Ectodermal cell (in vitro differentiated cells): ENCODE measurements around the gene CROCC2.

ENCODE experiments used
- H3K27ac ChIP-seq: 2 replicates; pipeline ENCODE4 v1.7.0; 2013; ENCODE audit warnings: mild to moderate bottlenecking, low read depth, low read length; ENCODE audit not compliant: insufficient read depth, poor library complexity, severe bottlenecking
- H3K27me3 ChIP-seq: 2 replicates; pipeline ENCODE4 v1.7.0; 2013; ENCODE audit warnings: mild to moderate bottlenecking, low read length; ENCODE audit not compliant: insufficient read depth, control insufficient read depth, poor library complexity, severe bottlenecking
- H3K36me3 ChIP-seq: one replicate; pipeline ENCODE4 v1.7.0; 2013; ENCODE audit warnings: low read length; ENCODE audit not compliant: control insufficient read depth, insufficient read depth
- H3K4me1 ChIP-seq: one replicate; pipeline ENCODE4 v1.7.0; 2013; ENCODE audit warnings: low read length; ENCODE audit not compliant: control insufficient read depth, insufficient read depth
- H3K4me3 ChIP-seq: 2 replicates; pipeline ENCODE4 v1.7.0; 2013; ENCODE audit warnings: low read depth, low read length, control low read depth; ENCODE audit not compliant: insufficient read depth
- H3K9me3 ChIP-seq: 2 replicates; pipeline ENCODE4 v1.7.0; 2013; ENCODE audit warnings: mild to moderate bottlenecking, low read length, moderate library complexity; ENCODE audit not compliant: control insufficient read depth
- WGBS, 2 experiments: methylation state at CpG; one replicate each; pipeline ENCODE4 v1.1.7; 2013; ENCODE audit warnings: missing lambda C conversion rate in 2 of 2; 5-methylcytosine and 5-hydroxymethylcytosine counted together

Gene CROCC2

GRCh38 chr2:240886678-240887609, 19.2 kb upstream of the CROCC2 start:
- no peaks in the 10 kb centered on the region for H3K36me3 ChIP-seq
- WGBS, 2 experiments, result 87 to 88% methylated on average over 18 of the region's 18 CpGs
- no peak overlapping the region for H3K4me3 ChIP-seq
- no peaks in the 10 kb centered on the region for H3K27me3 ChIP-seq
- H3K9me3 ChIP-seq, result no peaks in the 10 kb centered on the region
- no peaks in the 10 kb centered on the region for H3K4me1 ChIP-seq
- H3K27ac ChIP-seq, result no peak overlapping the region

GRCh38 chr2:240887631-240888030, 18.5 kb upstream of the CROCC2 start:
- WGBS, 2 experiments, result 86 to 90% methylated on average over 4 of the region's 4 CpGs
- H3K9me3 ChIP-seq, result no peaks in the 10 kb centered on the region

GRCh38 chr2:240888130-240888889, 17.8 kb upstream of the CROCC2 start:
- no peak overlapping the region for H3K4me3 ChIP-seq
- H3K27me3 ChIP-seq, result no peaks in the 10 kb centered on the region
- no peaks in the 10 kb centered on the region for H3K36me3 ChIP-seq
- H3K9me3 ChIP-seq, result no peaks in the 10 kb centered on the region
- H3K4me1 ChIP-seq, result no peaks in the 10 kb centered on the region
- WGBS, 2 experiments, result 93% methylated on average over 36 to 37 of the region's 37 CpGs
- no peak overlapping the region for H3K27ac ChIP-seq

More at GRCh38 chr2:240887631-240888030, 18.5 kb upstream of the CROCC2 start:
- Histone ChIP-seq H3K36me3 (no peaks in the 10 kb centered on the region), H3K27me3 (no peaks in the 10 kb centered on the region), H3K4me1 (no peaks in the 10 kb centered on the region), H3K4me3 (no peak overlapping the region), H3K27ac (no peak overlapping the region)

GRCh38 chr2:240888890-240889573, 17.1 kb upstream of the CROCC2 start:
- no peaks in the 10 kb centered on the region for H3K4me1 ChIP-seq
- H3K27me3 ChIP-seq, result no peaks in the 10 kb centered on the region
- no peaks in the 10 kb centered on the region for H3K36me3 ChIP-seq
- no peak overlapping the region for H3K4me3 ChIP-seq
- no peak overlapping the region for H3K27ac ChIP-seq
- H3K9me3 ChIP-seq, result no peaks in the 10 kb centered on the region
- WGBS, 2 experiments, result 90% methylated on average over 11 of the region's 11 CpGs

- Histone ChIP-seq H3K4me3 (no peak overlapping the region), H3K9me3 (no peaks in the 10 kb centered on the region), H3K36me3 (no peaks in the 10 kb centered on the region), H3K4me1 (no peaks in the 10 kb centered on the region), H3K27me3 (no peaks in the 10 kb centered on the region), H3K27ac (no peak overlapping the region)
- WGBS, 2 experiments, result 95% methylated on average over 38 of the region's 38 CpGs
Observed at GRCh38 chr2:240889601-240890560, 16.3 kb upstream of the CROCC2 start.

GRCh38 chr2:240890691-240891090, 15.4 kb upstream of the CROCC2 start:
- no peak overlapping the region for H3K4me3 ChIP-seq
- no peaks in the 10 kb centered on the region for H3K36me3 ChIP-seq
- H3K27ac ChIP-seq, result no peak overlapping the region
- no peaks in the 10 kb centered on the region for H3K9me3 ChIP-seq
- H3K4me1 ChIP-seq, result no peaks in the 10 kb centered on the region
- 91 to 95% methylated on average over 14 of the region's 14 CpGs for WGBS, 2 experiments
- no peaks in the 10 kb centered on the region for H3K27me3 ChIP-seq

GRCh38 chr2:240891492-240892340, 14.4 kb upstream of the CROCC2 start:
- H3K27ac ChIP-seq, result no peak overlapping the region
- 90 to 91% methylated on average over 19 to 20 of the region's 20 CpGs for WGBS, 2 experiments
- H3K27me3 ChIP-seq, result no peaks in the 10 kb centered on the region
- no peaks in the 10 kb centered on the region for H3K36me3 ChIP-seq
- no peak overlapping the region for H3K4me3 ChIP-seq
- H3K9me3 ChIP-seq, result no peaks in the 10 kb centered on the region
- H3K4me1 ChIP-seq, result no peaks in the 10 kb centered on the region

- H3K36me3 ChIP-seq, result no peaks in the 10 kb centered on the region
- H3K27me3 ChIP-seq, result no peaks in the 10 kb centered on the region
- WGBS, 2 experiments, result 79 to 81% methylated on average over 9 of the region's 9 CpGs
- H3K27ac ChIP-seq, result no peak overlapping the region
- no peaks in the 10 kb centered on the region for H3K4me1 ChIP-seq
- H3K9me3 ChIP-seq, result no peaks in the 10 kb centered on the region
- H3K4me3 ChIP-seq, result no peak overlapping the region
Observed at GRCh38 chr2:240892356-240892755, 13.8 kb upstream of the CROCC2 start.

- no peaks in the 10 kb centered on the region for H3K4me1 ChIP-seq
- H3K9me3 ChIP-seq, result no peaks in the 10 kb centered on the region
- H3K4me3 ChIP-seq, result no peak overlapping the region
- no peaks in the 10 kb centered on the region for H3K27me3 ChIP-seq
- no peak overlapping the region for H3K27ac ChIP-seq
- WGBS, 2 experiments, result 91 to 93% methylated on average over 12 of the region's 12 CpGs
- no peaks in the 10 kb centered on the region for H3K36me3 ChIP-seq
Observed at GRCh38 chr2:240892925-240893324, 13.2 kb upstream of the CROCC2 start.
